Stimulated activated CD4-positive, alpha-beta T cell treated with anti-CD3 and anti-CD28 coated beads, TNF-alpha, amount 100 ng/mL, for 48 hours (primary cell): Measurements from ENCODE around the gene GRAP2.
"Not testable (repeated sequence)": the region's sequence is repeated elsewhere in the genome, so short reads cannot be mapped to it uniquely, and the experiment has no call there.

ENCODE experiments used
- DNase-seq, 3 donors: peaks; one replicate each; pipeline ENCODE4 v3.0.0-alpha.2; 2020; ENCODE audit warnings: low read depth in 3 of 3

The GRAP2 gene

DNA sequence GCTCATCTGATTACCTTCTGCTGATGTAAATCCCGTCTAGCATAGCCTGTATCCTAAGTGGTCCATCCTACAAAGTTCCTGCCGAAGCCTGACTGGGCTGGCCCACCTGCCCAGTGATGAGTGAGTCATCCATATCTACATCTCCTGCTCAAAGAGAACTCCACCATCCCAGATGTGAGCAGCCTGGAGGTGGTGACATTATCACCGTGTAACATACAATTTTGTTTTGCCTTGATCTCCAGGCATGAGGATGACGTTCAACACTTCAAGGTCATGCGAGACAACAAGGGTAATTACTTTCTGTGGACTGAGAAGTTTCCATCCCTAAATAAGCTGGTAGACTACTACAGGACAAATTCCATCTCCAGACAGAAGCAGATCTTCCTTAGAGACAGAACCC lies 64.9 kb downstream of the GRAP2 start:
- no peak for DNase-seq

DNA sequence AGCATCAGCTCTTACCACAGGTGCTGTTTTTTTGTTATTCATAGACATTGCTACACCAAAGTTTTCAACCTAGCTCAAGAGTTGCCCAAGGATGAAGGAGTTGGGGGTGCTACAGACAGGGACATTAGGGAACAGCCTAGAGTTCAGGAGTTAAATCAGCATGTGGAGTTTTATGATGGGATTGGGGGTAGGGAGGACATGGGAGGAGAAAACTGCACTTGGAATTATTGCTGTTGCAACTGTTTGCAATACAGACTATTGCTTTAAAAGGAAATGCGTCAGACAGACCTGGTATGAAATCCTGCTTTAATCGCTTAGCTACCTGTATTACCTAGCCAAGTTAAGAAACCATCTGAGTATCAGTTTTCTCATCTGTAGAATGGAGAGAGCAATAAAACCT lies 65.6 kb downstream of the GRAP2 start:
- no peak for DNase-seq

DNA sequence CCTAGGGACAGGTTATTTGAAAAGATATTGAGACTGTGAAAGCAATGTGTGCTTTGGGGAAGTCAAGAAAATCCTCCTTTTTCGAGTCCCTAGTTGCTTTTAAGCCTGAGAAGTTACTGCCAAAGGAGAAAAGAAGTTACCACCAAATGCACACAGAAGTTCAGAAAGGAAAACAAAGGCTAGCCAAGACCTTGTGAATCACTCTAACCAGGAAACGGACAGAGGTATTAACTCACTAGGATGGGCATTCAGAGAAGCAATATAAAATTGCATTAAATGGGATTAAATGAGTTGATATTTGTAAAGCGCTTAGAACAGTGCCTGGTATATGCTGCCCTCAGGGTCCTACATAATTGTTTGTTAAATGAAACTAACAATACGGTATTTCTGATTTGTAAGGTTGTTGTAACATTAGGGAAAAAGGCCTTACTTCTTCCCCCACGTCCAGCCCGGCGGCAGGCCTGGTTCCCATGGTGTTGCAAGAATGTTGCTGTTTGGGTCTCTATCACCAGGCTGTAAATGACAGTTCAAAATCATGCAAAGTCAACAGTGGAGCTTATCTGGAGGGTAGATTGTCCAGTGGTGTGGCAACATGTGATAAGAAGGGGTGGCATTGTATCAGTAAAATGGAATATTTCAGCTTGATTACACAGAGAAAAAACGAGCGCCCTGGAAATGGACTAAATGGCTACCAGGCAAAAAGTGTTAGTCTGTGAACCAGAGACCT lies 66.4 kb downstream of the GRAP2 start:
- DNase-seq, result no peak

DNA sequence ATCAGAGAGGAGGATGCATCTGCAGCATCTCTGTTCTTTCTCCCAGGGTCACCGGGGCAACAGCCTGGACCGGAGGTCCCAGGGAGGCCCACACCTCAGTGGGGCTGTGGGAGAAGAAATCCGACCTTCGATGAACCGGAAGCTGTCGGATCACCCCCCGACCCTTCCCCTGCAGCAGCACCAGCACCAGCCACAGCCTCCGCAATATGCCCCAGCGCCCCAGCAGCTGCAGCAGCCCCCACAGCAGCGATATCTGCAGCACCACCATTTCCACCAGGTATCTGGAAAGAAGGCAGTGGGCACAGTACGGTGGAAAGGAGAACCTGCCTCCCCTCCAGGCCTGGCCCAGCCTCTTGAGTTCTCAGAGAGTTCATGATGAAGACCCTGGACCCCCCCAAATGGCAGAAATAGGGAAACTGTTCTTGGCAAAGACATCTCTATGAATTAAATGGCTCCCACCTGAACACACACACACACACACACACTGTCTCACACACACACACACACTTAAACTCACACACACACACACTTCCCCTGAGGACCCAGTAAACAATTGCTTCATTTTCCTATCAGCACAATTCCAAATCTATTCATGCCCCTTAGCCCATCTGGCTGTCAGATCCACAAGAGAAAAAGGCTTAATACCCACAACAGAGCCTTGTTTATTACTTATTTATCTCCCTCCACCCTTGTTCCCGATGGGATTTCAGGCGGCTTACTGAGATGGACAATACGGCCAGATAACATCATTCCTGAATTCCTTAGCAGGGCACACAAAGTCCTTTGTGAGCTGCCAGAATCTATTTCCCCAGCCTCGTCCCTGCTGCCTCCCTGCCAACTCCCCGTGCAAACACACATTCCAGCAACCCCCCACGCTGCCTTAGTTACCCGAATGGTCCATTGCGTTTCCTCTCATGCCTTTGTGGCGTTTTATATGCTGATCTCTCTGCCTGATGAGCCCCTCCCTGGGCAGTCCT lies 67.4 kb downstream of the GRAP2 start:
- no peak for DNase-seq

DNA sequence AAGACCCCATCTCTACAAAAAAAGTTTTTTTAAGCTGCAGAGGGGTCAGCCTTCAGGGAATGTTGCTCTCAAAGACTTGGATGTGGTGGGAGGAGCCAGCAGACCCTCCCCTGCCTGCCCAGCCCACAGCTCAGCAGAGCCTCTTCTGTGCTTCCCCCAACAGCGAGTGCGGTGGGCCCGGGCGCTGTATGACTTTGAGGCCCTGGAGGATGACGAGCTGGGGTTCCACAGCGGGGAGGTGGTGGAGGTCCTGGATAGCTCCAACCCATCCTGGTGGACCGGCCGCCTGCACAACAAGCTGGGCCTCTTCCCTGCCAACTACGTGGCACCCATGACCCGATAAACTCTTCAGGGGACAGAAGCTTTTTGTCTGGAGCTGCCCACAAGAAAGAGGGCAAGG lies 69.9 kb downstream of the GRAP2 start:
- no peak for DNase-seq

DNA sequence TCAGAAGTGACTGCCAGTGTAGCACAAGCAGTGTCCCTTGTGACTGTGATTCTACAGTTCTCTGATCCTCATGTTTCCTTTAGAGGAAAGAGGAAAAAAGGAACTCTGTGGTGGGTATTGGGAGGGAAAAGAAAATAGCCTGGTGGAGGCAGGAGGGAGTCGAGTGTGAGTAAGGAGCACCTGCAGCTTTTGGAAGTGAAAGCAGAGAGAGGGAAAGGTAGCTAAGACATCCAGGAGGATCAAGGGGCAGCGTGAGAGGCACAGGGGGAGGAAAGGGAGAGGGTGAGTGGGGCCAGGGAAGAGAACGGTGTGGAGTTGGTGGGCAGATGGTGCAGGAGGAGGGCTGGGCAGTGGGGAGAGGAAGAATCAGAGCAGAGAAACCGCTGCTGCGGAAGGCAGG lies 71.8 kb downstream of the GRAP2 start:
- DNase-seq, result no peak

DNA sequence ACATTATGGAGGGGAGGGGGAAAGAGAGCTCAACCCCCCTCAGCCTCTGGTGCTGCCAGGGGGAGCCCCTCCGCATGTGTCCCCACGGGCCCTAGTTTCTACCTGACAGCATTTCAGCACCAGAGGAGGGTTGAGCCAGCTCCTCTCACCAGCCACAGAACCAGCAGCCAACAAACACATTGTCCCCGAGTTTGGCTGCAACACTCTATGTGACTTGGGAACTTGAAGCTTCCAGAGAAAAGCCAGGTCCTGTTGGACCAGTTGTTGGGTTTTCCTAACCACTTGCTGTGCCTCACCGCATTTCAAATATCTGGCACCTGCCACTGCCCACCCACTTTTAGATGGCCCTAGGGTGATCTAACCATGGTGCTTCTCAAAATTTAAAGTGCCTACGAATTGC lies 72.8 kb downstream of the GRAP2 start:
- DNase-seq, result no peak

DNA sequence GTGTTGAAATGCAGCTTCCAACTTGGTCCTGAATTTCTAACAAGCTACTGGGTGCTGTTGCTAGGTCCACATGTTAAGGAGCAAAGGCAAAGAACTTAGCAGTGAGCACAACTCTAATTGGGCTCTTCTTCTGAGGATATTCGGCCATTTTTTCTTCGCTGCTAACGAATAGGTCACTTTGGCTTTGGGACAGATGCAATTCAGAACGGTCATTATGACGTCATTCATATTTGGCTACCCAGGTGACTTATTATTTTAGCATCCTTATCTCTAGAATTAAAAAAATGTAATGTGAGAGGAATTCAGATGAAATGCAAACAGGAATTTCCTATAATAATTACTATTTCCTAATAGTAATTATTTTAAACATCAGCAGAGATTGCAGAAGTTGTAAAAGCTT lies 73.2 kb downstream of the GRAP2 start:
- DNase-seq, result no peak

DNA sequence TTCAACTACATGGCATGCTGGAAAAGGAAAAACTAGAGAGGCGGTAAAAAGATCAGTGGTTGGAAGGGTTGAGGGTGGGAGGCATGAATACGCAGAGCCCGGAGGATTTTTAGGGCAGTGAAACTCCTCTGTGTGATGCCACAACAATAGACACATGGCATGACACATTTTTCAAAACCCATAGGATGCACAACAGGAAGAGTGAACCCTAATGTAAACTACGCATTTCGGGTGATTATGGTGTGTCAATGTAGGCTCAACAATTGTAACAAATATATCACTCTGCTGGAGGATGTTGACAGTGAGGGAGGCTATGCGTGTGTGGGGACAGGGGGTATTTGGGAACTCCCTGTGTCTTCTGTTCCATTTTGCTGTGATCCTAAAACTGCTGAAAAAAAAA lies 78.2 kb downstream of the GRAP2 start:
- DNase-seq, result no peak

DNA sequence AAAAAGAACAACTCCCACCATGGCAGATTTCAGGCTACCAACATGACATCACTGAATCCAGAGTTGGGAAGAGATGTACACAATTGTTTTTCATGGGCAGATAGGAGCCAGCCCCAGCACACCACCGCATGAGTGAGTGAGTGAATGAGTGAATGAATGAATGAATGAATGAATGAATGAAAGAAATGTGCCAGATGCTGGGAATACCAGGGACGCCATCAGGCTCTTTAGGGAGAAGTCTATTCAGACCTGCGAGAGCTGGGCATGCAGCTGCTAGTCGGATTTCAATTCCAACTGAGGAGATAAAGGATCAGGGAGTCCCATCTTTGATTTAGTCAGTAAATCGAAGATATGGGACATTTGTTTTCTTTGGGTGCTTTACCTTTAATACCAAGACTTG lies 78.6 kb downstream of the GRAP2 start:
- DNase-seq, result no peak

DNA sequence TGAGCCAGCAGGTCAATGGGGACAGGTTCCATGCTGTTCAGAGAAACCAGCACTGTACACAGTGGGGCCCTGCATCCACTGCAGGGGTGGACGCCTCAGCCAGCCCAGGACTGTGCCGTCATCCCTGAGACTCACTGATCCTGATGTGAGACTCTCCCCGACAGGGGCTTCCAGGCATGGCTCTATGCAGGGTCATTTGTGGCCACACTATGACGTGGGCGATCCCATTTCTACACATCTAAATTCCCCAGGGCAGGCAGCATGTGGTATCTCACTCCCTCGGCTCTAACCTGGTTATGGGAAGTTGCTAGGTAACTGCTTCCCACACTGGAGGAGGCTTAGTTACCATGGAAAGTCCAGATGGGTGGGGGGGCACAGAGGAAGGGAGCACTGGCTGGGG lies 79.7 kb downstream of the GRAP2 start:
- DNase-seq, result no peak

DNA sequence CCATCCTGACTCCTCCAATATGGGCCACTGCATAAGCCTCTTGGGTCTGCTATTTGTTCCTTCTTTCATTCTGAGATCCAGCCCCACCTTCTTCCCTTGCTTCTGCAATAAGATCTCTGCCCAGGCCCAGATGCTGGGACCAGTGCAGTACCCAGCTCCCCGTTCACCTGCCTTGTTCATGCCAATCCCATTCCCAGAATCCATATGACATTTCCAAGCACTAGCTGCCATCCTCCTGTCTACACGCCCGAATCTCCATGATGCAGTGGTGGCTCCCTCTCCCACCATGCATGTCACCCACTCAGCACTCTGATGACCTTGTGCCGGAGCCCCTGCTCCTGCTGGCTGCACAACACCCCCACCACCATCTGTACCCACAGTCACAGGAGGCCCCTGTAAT lies 82.5 kb downstream of the GRAP2 start:
- DNase-seq, result no peak

DNA sequence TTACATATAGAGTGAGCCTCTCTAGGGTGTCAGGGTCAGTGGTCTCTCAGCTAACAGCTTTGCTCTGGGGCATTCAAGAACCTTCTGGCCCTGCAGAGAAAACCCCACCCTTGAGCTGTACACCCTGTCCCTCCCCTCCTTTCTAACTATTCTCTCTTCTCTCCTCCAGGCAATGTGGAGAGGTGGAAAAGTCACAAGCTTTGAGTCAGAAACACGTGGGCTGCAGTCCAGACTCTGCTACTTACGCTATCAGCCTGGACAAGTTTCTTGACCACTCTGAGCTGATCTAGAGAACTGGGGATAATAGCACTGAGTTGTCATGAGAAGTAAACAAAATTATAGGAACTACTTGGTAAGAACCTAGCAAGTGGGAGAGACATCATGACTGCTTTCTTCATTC lies 83.1 kb downstream of the GRAP2 start:
- DNase-seq, result no peak

DNA sequence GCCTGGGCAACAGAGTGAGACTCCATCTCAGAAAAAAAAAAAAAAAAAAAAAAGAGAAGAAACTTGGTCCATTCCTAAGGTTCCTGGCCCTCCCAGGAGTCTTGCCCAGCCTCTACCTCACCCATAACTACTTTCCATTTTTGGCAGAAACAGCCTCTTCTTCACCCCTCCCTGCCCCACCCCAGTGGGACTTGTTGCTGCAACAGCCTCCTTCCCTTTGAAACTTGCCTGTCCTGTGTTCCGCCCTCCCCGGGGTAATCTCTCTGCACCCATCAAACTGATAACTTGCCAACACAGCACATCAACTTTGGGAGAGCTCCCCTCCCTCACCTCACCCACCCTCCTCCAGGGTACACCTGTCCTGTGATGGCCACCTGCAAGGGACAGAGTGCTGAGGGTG lies 83.9 kb downstream of the GRAP2 start:
- no peak for DNase-seq

DNA sequence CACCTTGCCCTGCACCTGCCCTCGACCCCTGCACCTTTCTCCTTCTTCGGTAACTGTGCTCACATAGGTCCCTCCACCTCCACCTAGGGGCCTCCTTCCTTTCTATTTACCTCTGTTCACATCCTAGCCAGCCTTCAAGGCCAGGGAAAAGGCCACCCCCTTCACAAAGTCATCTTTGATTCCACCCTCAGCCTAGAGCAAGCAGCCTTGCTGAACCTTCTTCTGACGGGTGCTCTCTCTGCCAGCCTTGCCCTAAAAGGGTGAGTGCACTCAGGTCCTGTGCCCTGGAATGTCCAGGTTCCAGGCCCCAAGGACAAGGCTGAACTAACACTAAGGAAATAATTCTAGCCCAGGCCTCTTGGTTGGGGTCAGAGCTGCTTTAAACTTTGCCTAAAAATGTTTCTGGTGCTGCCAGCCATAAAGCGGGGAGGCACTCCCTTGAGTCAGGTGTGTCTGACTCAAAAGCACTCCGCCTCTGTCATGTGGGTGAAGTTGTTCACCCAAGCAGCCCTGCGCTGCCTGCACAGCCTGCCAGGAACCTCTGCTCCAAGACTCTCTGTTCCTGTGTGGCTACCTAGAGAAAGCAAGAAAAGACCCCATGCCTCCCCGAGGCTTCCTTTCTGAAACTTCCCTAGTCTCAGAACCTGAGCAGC lies 84.6 kb downstream of the GRAP2 start:
- no peak for DNase-seq

DNA sequence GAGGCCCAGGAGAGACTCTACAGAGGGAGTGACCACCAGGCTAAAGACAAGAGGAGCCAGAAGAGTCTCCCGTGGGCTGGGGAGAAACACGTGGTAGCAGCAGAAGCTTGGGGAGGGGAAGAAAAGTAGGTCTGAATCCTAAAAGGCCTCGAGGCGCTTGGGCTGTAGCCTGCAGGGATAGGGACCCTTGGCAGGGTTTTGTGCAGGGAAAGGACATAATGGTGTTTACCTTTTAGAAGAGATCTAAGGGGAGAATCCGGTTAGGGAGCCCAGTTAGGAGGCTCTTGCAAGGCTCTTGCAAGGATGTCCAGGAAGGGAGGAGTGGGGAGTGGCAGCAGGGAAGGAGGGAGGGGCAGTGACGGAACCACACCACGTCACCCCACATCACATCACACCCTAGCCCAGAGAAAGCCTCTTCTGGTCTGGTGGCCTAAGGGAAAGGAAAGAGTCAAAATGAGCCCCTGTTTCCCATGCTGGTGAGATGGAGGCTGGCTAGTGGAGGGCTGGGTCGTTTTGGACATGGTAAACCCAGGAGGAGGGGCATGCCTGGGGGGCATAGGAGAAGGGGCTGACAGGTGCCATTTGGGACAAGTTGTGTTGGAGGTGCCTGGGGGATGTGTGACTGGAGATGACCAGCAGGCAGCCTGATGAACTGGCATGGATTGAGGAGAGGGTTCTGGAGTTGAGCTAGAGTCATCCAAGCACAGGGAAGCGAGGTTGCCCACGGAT lies 87.7 kb downstream of the GRAP2 start:
- no peak for DNase-seq

DNA sequence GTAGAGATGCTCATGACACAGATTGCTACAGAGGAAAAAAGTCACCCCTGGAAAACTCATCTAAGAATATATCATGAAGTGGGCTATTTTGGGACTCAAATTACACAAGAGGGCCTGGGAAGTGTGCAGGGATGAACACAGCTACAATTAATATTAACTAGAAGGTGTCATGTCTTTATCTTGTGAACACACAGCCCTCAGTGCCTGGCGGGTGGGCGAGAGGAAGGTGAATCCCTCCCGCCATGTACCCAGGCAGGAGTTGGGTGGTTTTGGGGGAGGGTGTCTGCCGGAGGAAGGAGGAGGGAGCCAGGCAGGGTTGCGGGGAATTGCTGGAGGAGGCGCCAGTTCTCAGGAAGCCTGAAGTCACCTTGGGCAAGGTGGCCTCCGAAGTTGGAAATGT lies 88.7 kb downstream of the GRAP2 start:
- DNase-seq, result no peak

DNA sequence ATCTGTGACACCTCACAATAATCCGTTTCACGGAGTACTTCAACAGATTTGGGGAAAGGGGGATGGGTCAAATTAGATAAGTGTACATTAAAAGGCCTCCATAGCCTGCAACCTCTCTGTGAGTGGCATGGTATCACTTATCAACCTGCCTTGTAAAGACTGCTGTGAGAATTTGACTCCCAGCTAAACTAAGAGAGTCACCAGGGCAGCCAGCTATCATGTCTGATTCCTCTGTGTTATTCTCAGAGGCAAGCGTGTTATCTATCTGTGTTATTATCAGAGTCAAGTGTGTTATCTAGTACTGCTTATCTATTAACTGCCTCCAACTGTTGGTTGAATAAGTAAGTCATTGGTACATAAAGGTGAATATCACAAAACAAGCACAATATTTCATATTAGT lies 89.8 kb downstream of the GRAP2 start:
- DNase-seq, result no peak

DNA sequence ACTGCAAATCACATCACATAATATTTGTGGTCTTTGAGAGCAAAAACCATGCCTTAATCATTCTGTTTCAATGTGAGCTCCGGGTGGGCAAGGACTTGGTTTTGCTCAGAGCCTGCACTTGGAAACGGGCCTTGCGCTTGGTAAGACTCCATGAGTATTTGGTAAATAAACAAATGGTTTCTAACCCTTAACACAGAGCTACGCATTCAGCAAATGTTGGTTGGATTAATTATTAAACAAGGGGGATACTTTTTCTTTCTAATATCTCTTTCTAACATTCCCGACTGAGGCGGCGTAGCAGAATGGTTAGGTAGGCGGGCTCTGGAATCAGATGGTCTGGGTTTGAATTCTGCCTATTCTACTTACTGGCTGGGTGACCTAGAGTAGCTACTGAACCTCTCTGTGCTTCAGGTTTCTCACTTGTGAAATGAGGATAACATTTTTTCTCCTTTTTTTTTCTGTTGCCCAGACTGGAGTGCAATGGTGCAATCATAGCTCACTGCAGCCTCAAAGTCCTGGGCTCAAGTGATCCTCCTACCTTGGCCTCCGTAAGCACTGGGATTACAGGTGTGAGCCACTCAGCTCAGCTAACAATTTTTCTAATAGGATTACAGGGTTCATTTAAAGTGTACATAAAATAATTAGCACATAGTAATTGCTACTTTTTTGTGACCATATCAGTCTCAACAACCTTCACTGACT lies 90.4 kb downstream of the GRAP2 start:
- no peak for DNase-seq

DNA sequence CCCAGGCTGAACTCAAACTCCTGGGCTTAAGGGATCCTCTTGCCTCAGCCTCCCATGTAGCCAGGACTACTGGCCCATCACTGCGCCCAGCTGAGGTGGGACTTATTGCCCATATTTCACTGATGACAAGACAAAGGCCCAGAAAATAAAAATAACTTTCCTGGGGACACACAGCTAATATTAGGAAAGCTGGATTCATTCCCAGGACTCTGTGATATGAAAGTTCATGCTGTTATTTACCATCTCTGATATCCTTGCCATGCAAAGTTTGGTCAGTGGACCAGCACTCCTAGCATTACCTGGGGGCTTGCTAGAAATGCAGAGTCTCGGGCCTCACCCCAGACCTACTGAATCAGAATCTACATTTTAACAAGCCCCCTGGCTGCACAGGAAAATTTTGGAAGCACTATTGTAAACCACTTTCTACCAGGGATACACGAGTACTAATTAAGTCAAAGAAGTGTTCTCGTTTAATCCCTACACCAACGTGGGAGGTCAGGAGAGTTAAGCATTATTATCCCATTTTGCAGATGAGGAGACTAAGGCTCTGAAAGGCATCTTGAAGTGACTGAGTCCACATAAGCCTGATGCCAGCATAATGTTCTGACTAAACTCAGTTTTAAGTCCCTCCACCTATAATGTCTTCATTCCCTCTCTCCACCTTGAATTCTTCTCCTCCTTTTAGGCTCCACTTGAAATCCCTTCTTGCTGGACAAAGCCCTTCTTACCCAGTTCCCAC lies 91.4 kb downstream of the GRAP2 start:
- no peak for DNase-seq

DNA sequence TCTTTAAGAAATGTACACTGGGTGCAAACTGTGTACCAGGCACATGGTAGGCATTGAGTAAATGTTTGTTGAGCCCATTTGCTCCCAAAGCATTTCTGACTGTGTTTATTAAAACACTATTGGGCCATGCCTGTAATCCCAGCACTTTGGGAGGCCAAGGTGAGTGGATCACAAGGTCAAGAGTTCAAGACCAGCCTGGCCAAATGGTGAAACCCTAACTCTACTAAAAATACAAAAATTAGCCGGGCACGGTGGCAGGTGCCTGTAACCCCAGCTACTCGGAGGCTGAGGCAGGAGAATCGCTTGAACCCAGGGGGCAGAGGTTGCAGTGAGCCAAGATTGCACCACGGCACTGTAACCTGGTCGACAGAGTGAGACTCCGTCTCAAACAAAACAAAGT lies 92.0 kb downstream of the GRAP2 start:
- DNase-seq, result not testable (repeated sequence)
